GM12878 (cell line): ENCODE data around the gene HMGN1. TPM values are rescaled to one million over a fixed set of nuclear protein-coding genes. Genes with fewer than 3 reads are reported as not detected.

Experiments used
- FOXM1 ChIP-seq: IDR thresholded peaks from 2 replicates; pipeline ENCODE4 v1.6.1; 2012; ENCODE audit warnings: low read depth, mild to moderate bottlenecking, inconsistent platforms, low read length, moderate library complexity
- PKNOX1 ChIP-seq: fragments of 450-650 bp; IDR thresholded peaks from 2 replicates; pipeline ENCODE4 v1.6.1; 2016; ENCODE audit warnings: mild to moderate bottlenecking
- STAT3 ChIP-seq: IDR thresholded peaks from 2 replicates; pipeline ENCODE4 v1.6.1; 2011; ENCODE audit warnings: low read depth, low read length, improper control_type of control experiment
- ZNF384 ChIP-seq: IDR thresholded peaks from 2 replicates; pipeline ENCODE4 v1.6.1; 2012; ENCODE audit warnings: low read depth, mild to moderate bottlenecking, low read length, improper control_type of control experiment, borderline replicate concordance
- polyA plus RNA-seq, 11 experiments: library from polyadenylated mRNA; depleted of rRNA in 4 of 11; unstranded in 6 of 11; stranded (reverse) in 5 of 11; fragments of >200 nt; fragmentation: Nextera tagmentation in 4 of 11; fragmentation: Illumina TruSeq in 1 of 11; extraction: Ambion mirVana in 4 of 11; extraction: Trizol in 1 of 11; gene quantifications; 1 replicate in 1 of 11; 2 replicates in 10 of 11; pipeline versions ENCODE4 v1.2.1 to v1.2.3, GENCODE V29; 2011 to 2016; ENCODE audit warnings: inconsistent platforms in 2 of 11, missing spikeins in 2 of 11, low read depth in 1 of 11
- total RNA-seq, 4 experiments: library from RNA; depleted of rRNA in 3 of 4; stranded (reverse); fragments of >200 nt in 3 of 4; fragmentation: Illumina TruSeq in 1 of 4; extraction: Trizol in 1 of 4; gene quantifications; 2 replicates each; pipeline versions ENCODE4 v1.2.1 to v1.2.3, GENCODE V29; 2013 to 2021
- TF ChIP-seq, protein P1 (sequence below): fragments of 450-650 bp; conservative IDR thresholded peaks from 2 replicates; pipeline ENCODE4 v1.6.1; 2017; ENCODE audit warnings: mild to moderate bottlenecking, moderate library complexity
- TF ChIP-seq, protein P2 (sequence below): IDR thresholded peaks from 2 replicates; pipeline ENCODE4 v1.6.1; 2012; ENCODE audit warnings: mild to moderate bottlenecking, low read depth, low read length

Gene HMGN1
- total and polyA plus RNA-seq, 10 of the 15 experiments (the other 5 are each of a cell fraction or from before 2014, with no cell fraction given) = 120 to 798 (median 396) TPM

- TF ChIP-seq, protein P1, sequence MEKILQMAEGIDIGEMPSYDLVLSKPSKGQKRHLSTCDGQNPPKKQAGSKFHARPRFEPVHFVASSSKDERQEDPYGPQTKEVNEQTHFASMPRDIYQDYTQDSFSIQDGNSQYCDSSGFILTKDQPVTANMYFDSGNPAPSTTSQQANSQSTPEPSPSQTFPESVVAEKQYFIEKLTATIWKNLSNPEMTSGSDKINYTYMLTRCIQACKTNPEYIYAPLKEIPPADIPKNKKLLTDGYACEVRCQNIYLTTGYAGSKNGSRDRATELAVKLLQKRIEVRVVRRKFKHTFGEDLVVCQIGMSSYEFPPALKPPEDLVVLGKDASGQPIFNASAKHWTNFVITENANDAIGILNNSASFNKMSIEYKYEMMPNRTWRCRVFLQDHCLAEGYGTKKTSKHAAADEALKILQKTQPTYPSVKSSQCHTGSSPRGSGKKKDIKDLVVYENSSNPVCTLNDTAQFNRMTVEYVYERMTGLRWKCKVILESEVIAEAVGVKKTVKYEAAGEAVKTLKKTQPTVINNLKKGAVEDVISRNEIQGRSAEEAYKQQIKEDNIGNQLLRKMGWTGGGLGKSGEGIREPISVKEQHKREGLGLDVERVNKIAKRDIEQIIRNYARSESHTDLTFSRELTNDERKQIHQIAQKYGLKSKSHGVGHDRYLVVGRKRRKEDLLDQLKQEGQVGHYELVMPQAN = no peak
- TF ChIP-seq STAT3 (no peak), PKNOX1 (no peak), FOXM1 (no peak), ZNF384 (no peak)
- TF ChIP-seq, protein P2, sequence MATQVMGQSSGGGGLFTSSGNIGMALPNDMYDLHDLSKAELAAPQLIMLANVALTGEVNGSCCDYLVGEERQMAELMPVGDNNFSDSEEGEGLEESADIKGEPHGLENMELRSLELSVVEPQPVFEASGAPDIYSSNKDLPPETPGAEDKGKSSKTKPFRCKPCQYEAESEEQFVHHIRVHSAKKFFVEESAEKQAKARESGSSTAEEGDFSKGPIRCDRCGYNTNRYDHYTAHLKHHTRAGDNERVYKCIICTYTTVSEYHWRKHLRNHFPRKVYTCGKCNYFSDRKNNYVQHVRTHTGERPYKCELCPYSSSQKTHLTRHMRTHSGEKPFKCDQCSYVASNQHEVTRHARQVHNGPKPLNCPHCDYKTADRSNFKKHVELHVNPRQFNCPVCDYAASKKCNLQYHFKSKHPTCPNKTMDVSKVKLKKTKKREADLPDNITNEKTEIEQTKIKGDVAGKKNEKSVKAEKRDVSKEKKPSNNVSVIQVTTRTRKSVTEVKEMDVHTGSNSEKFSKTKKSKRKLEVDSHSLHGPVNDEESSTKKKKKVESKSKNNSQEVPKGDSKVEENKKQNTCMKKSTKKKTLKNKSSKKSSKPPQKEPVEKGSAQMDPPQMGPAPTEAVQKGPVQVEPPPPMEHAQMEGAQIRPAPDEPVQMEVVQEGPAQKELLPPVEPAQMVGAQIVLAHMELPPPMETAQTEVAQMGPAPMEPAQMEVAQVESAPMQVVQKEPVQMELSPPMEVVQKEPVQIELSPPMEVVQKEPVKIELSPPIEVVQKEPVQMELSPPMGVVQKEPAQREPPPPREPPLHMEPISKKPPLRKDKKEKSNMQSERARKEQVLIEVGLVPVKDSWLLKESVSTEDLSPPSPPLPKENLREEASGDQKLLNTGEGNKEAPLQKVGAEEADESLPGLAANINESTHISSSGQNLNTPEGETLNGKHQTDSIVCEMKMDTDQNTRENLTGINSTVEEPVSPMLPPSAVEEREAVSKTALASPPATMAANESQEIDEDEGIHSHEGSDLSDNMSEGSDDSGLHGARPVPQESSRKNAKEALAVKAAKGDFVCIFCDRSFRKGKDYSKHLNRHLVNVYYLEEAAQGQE = no peak
Observed at GRCh38 chr21:39336457-39337008, 12.4 kb downstream of the HMGN1 start (continued).
